Mucosa of descending colon (tissue), 3 donors: ENCODE results near the gene F3. TPM values are rescaled to one million over a fixed set of nuclear protein-coding genes. Genes with fewer than 3 reads are reported as not detected.

Experiments used
- ATAC-seq: fragments of 200-7000 bp; cut with Tn5 transposase; one replicate; pipeline ENCODE4 v1.9.1; 2020; ENCODE audit warnings: mild to moderate bottlenecking, moderate library complexity
- DNase-seq, 3 donors: peaks; one replicate each; pipeline ENCODE4 v3.0.0-alpha.2; 2020
- H3K36me3 ChIP-seq: fragments of 200-600 bp; one replicate; pipeline ENCODE4 v1.8.0; 2021; ENCODE audit warnings: low read depth, mild to moderate bottlenecking
- H3K4me1 ChIP-seq: fragments of 200-600 bp; one replicate; pipeline ENCODE4 v1.8.0; 2021; ENCODE audit warnings: low read depth, mild to moderate bottlenecking
- H3K4me3 ChIP-seq: fragments of 200-600 bp; one replicate; pipeline ENCODE4 v1.8.0; 2021; ENCODE audit warnings: mild to moderate bottlenecking
- H3K9me3 ChIP-seq: fragments of 200-600 bp; one replicate; pipeline ENCODE4 v1.8.0; 2021; ENCODE audit warnings: mild to moderate bottlenecking
- CTCF ChIP-seq: fragments of 200-600 bp; IDR thresholded peaks from one replicate; pipeline ENCODE4 v1.8.0; 2022; ENCODE audit warnings: antibody characterized with exemption, mild to moderate bottlenecking
- intact Hi-C, 2 donors: fragments of 100-400 bp; cut with DNase I in 1 of 2; cut with micrococcal nuclease in 1 of 2; formaldehyde crosslinking; loops; one replicate each; pipeline versions ENCODE4 v1.11.0 to v1.11.1; 2022; cut with DNase I, micrococcal nuclease
- total RNA-seq, 3 donors: library from RNA; stranded (reverse); fragmentation: NEBNext Ultra II Directional in 2 of 3; extraction: Animal tissue kit (Norgen Biotek cat#: 25700) in 2 of 3; gene quantifications; one replicate each; pipeline versions ENCODE4 v1.2.1 to v1.2.4, GENCODE V29; 2021 to 2023
- donor health status: DM: no; HTN: no; CAD: no; lungs with moderate emphysema.
- donor health status: DM: no; HTN: no; CAD: no.
- donor health status: DM: no; HTN: yes; CAD: no.

Gene F3
- total RNA-seq, 3 donors from 2014 or later, result 24.4 to 44.3 (median 33.2) TPM

- intact Hi-C loops, result no loop called here
- Histone ChIP-seq H3K4me3 (no peak overlapping the region), H3K9me3 (no peaks in the 10 kb centered on the region), H3K4me1 (no peaks in the 10 kb centered on the region), H3K36me3 (no peaks in the 10 kb centered on the region)
- ATAC-seq (no peak), DNase-seq (no peak)
- TF ChIP-seq CTCF, result no peak
These were observed 13.0 kb upstream of the F3 start for GRCh38 chr1:94554580-94554979.

GRCh38 chr1:94553931-94554330 lies 12.4 kb upstream of the F3 start:
- TF ChIP-seq CTCF, result no peak
- intact Hi-C loops, result no loop called here
- Histone ChIP-seq H3K4me1 (no peaks in the 10 kb centered on the region), H3K9me3 (no peaks in the 10 kb centered on the region), H3K36me3 (no peaks in the 10 kb centered on the region), H3K4me3 (no peak overlapping the region)
- ATAC-seq (no peak), DNase-seq (no peak)

GRCh38 chr1:94553323-94553730 lies 11.8 kb upstream of the F3 start:
- Histone ChIP-seq H3K4me1 (no peaks in the 10 kb centered on the region), H3K9me3 (no peaks in the 10 kb centered on the region), H3K4me3 (no peak overlapping the region), H3K36me3 (no peaks in the 10 kb centered on the region)
- intact Hi-C loops, result no loop called here
- DNase-seq (no peak), ATAC-seq (no peak)
- TF ChIP-seq CTCF, result no peak

GRCh38 chr1:94552071-94552586 lies 10.6 kb upstream of the F3 start:
- no peaks in the 10 kb centered on the region for H3K4me1 ChIP-seq
- no peak overlapping the region for H3K4me3 ChIP-seq
- intact Hi-C loops, result no loop called here
- H3K36me3 ChIP-seq, result no peaks in the 10 kb centered on the region
- H3K9me3 ChIP-seq, result no peaks in the 10 kb centered on the region
- DNase-seq (no peak), ATAC-seq (no peak)
- no peak for TF ChIP-seq CTCF

GRCh38 chr1:94551449-94551848 lies 9.9 kb upstream of the F3 start:
- no peaks in the 10 kb centered on the region for H3K4me1 ChIP-seq
- intact Hi-C loops, result no loop called here
- no peak overlapping the region for H3K4me3 ChIP-seq
- H3K36me3 ChIP-seq, result no peaks in the 10 kb centered on the region
- DNase-seq (no peak), ATAC-seq (no peak)
- TF ChIP-seq CTCF, result no peak
- no peaks in the 10 kb centered on the region for H3K9me3 ChIP-seq

GRCh38 chr1:94550800-94551241 lies 9.3 kb upstream of the F3 start:
- DNase-seq (no peak), ATAC-seq (no peak)
- Histone ChIP-seq H3K9me3 (no peaks in the 10 kb centered on the region), H3K4me1 (no peaks in the 10 kb centered on the region), H3K36me3 (no peaks in the 10 kb centered on the region), H3K4me3 (no peak overlapping the region)
- intact Hi-C loops, result no loop called here
- no peak for TF ChIP-seq CTCF
